CD1c-positive myeloid dendritic cell (primary cell): ENCODE data around the gene RBM19.
"Not testable (repeated sequence)": the region's sequence is repeated elsewhere in the genome, so short reads cannot be mapped to it uniquely, and the experiment has no call there.

Source experiments
- DNase-seq: peaks from one replicate; pipeline ENCODE4 v3.0.0-alpha.2; 2016; ENCODE audit errors: extremely low spot score

Gene RBM19

GRCh38 chr12:113905829-113906228, 60.3 kb downstream of the RBM19 start:
- DNase-seq = no peak

GRCh38 chr12:113903381-113903863, 62.7 kb downstream of the RBM19 start:
- no peak for DNase-seq

GRCh38 chr12:113901319-113901718, 64.8 kb downstream of the RBM19 start:
- DNase-seq = not testable (repeated sequence)

- DNase-seq = no peak
Measured at GRCh38 chr12:113900716-113901115, 65.4 kb downstream of the RBM19 start.

GRCh38 chr12:113899561-113900471, 66.3 kb downstream of the RBM19 start:
- DNase-seq = no peak

- DNase-seq = no peak
Measured at GRCh38 chr12:113899042-113899560, 67.0 kb downstream of the RBM19 start.

GRCh38 chr12:113898466-113898865, 67.7 kb downstream of the RBM19 start:
- DNase-seq = no peak

- no peak for DNase-seq
Measured at GRCh38 chr12:113897406-113897805, 68.7 kb downstream of the RBM19 start.

- DNase-seq = no peak
Measured at GRCh38 chr12:113896841-113897240, 69.3 kb downstream of the RBM19 start.

- no peak for DNase-seq
Measured at GRCh38 chr12:113896194-113896593, 69.9 kb downstream of the RBM19 start.

- no peak for DNase-seq
Measured at GRCh38 chr12:113895176-113895575, 70.9 kb downstream of the RBM19 start.

GRCh38 chr12:113894697-113895096, 71.4 kb downstream of the RBM19 start:
- DNase-seq = no peak

- DNase-seq = no peak
Measured at GRCh38 chr12:113893221-113893620, 72.9 kb downstream of the RBM19 start.

- no peak for DNase-seq
Measured at GRCh38 chr12:113892556-113892955, 73.6 kb downstream of the RBM19 start.

- DNase-seq = no peak
Measured at GRCh38 chr12:113891739-113892520, 74.2 kb downstream of the RBM19 start.

- no peak for DNase-seq
Measured at GRCh38 chr12:113891167-113891692, 74.9 kb downstream of the RBM19 start.

GRCh38 chr12:113889891-113890581, 76.1 kb downstream of the RBM19 start:
- no peak for DNase-seq

GRCh38 chr12:113889076-113889475, 77.0 kb downstream of the RBM19 start:
- DNase-seq = no peak

GRCh38 chr12:113888435-113888834, 77.7 kb downstream of the RBM19 start:
- no peak for DNase-seq

- DNase-seq = no peak
Measured at GRCh38 chr12:113887906-113888305, 78.2 kb downstream of the RBM19 start.

- no peak for DNase-seq
Measured at GRCh38 chr12:113886721-113887120, 79.4 kb downstream of the RBM19 start.

- no peak for DNase-seq
Measured at GRCh38 chr12:113884392-113884791, 81.7 kb downstream of the RBM19 start.
